IMR-90 (cell line): ENCODE measurements around the gene MX1. TPM values are rescaled to one million over a fixed set of nuclear protein-coding genes. Genes with fewer than 3 reads are reported as not detected.

ENCODE experiments used
- ATAC-seq: fragments of 200-7000 bp; cut with Tn5 transposase; 2 replicates; pipeline ENCODE4 v1.9.1; 2020; ENCODE audit warnings: low read depth, mild to moderate bottlenecking, moderate library complexity
- BruUV-seq: library from RNA; stranded (reverse); fragments of 400-500 nt; replicated peaks from 2 replicates; lab custom pipeline; 2021; lab: Mats Ljungman, UMichigan
- CTCF ChIA-PET: fragments of 300-600 bp; formaldehyde crosslinking; extraction: SDS; loops from one replicate; lab custom pipeline; 2021; ENCODE audit warnings: antibody characterized with exemption; lab: Yijun Ruan, JAX
- POLR2A ChIA-PET: fragments of 300-600 bp; sonication (Branson Sonifier 250); formaldehyde crosslinking; loops from one replicate; lab custom pipeline; 2022; ENCODE audit warnings: antibody characterized with exemption; ENCODE audit not compliant: unreplicated experiment; lab: Charles Lee
- DNase-seq: peaks from one replicate; pipeline ENCODE4 v3.0.0; 2013
- H2AFZ ChIP-seq: replicated peaks from 2 replicates; pipeline ENCODE3; 2013; ENCODE audit warnings: low read length, mild to moderate bottlenecking; ENCODE audit not compliant: poor library complexity
- H2AK5ac ChIP-seq: 2 replicates; pipeline ENCODE4 v1.6.1; 2013; ENCODE audit warnings: low read depth, low read length, inconsistent platforms
- H2AK9ac ChIP-seq: replicated peaks from 2 replicates; pipeline ENCODE3; 2013; ENCODE audit warnings: mild to moderate bottlenecking, low read depth, low read length, moderate library complexity; ENCODE audit not compliant: poor library complexity
- H2BK120ac ChIP-seq: 2 replicates; pipeline ENCODE4 v1.6.1; 2013; ENCODE audit warnings: low read depth, low read length, inconsistent platforms
- H2BK15ac ChIP-seq: 3 replicates; pipeline ENCODE4 v1.6.1; 2013; ENCODE audit warnings: low read depth, low read length, inconsistent platforms
- H2BK20ac ChIP-seq: 2 replicates; pipeline ENCODE4 v1.6.1; 2013; ENCODE audit warnings: low read depth, mild to moderate bottlenecking, inconsistent platforms, low read length, moderate library complexity
- H2BK5ac ChIP-seq: 2 replicates; pipeline ENCODE4 v1.6.1; 2013; ENCODE audit warnings: mild to moderate bottlenecking, low read depth, low read length, inconsistent platforms; ENCODE audit not compliant: poor library complexity, severe bottlenecking
- H3K14ac ChIP-seq: replicated peaks from 2 replicates; pipeline ENCODE4 v1.6.1; 2013; ENCODE audit warnings: low read depth, low read length, inconsistent platforms
- H3K18ac ChIP-seq: 2 replicates; pipeline ENCODE4 v1.6.1; 2013; ENCODE audit warnings: low read depth, low read length, control low read depth
- H3K23ac ChIP-seq: 2 replicates; pipeline ENCODE4 v1.6.1; 2013; ENCODE audit warnings: low read depth, low read length, inconsistent platforms
- H3K27ac ChIP-seq: 2 replicates; pipeline ENCODE4 v1.5.1; 2013; ENCODE audit warnings: mild to moderate bottlenecking, control low read depth, low read length; ENCODE audit not compliant: insufficient read depth
- H3K27me3 ChIP-seq: 2 replicates; pipeline ENCODE4 v1.6.1; 2013; ENCODE audit warnings: low read length; ENCODE audit not compliant: control insufficient read depth, insufficient read depth
- H3K36me3 ChIP-seq: 2 replicates; pipeline ENCODE4 v1.6.1; 2013; ENCODE audit warnings: low read length, mixed read lengths; ENCODE audit not compliant: control insufficient read depth, insufficient read depth
- H3K4ac ChIP-seq: 2 replicates; pipeline ENCODE4 v1.6.1; 2013; ENCODE audit warnings: low read depth, low read length, inconsistent platforms
- H3K4me1 ChIP-seq: 2 replicates; pipeline ENCODE4 v1.6.1; 2013; ENCODE audit warnings: low read length, mixed read lengths; ENCODE audit not compliant: control insufficient read depth, insufficient read depth
- H3K4me2 ChIP-seq: 2 replicates; pipeline ENCODE4 v1.6.1; 2013; ENCODE audit warnings: low read depth, mild to moderate bottlenecking, control low read depth, low read length, moderate library complexity
- H3K4me3 ChIP-seq: 2 replicates; pipeline ENCODE4 v1.5.1; 2013; ENCODE audit warnings: low read depth, mild to moderate bottlenecking, control low read depth, low read length, moderate library complexity; ENCODE audit not compliant: insufficient read depth
- H3K56ac ChIP-seq: 2 replicates; pipeline ENCODE4 v1.6.1; 2013; ENCODE audit warnings: low read length, inconsistent platforms; ENCODE audit not compliant: insufficient read depth; ENCODE audit errors: extremely low read depth
- H3K79me1 ChIP-seq, 2 experiments: 2 replicates each; pipeline ENCODE4 v1.6.1; 2013; ENCODE audit warnings: low read length in 2 of 2, inconsistent platforms in 1 of 2, low read depth in 1 of 2
- H3K9ac ChIP-seq: 2 replicates; pipeline ENCODE4 v1.6.1; 2013; ENCODE audit warnings: low read depth, low read length, control low read depth
- H3K9me1 ChIP-seq: 2 replicates; pipeline ENCODE4 v1.6.1; 2013; ENCODE audit warnings: low read length, inconsistent platforms; ENCODE audit not compliant: insufficient read depth
- H3K9me3 ChIP-seq: 2 replicates; pipeline ENCODE4 v1.6.1; 2013; ENCODE audit warnings: low read length; ENCODE audit not compliant: control insufficient read depth, insufficient read depth
- H4K20me1 ChIP-seq: 2 replicates; pipeline ENCODE4 v1.6.1; 2013; ENCODE audit warnings: low read length, inconsistent platforms; ENCODE audit not compliant: insufficient read depth
- H4K5ac ChIP-seq: 2 replicates; pipeline ENCODE4 v1.6.1; 2013; ENCODE audit warnings: mild to moderate bottlenecking, low read depth, low read length, control low read depth
- H4K8ac ChIP-seq, 2 experiments: 2 replicates each; pipeline ENCODE4 v1.6.1; 2013; ENCODE audit warnings: low read depth in 2 of 2, low read length in 2 of 2, control low read depth in 1 of 2, inconsistent platforms in 1 of 2
- H4K91ac ChIP-seq: 2 replicates; pipeline ENCODE4 v1.6.1; 2013; ENCODE audit warnings: low read depth, low read length, inconsistent platforms; ENCODE audit not compliant: insufficient read depth
- CHD1 ChIP-seq: IDR thresholded peaks from 2 replicates; pipeline ENCODE4 v1.6.1; 2012; ENCODE audit warnings: low read depth, low read length, improper control_type of control experiment
- RAD21 ChIP-seq: IDR thresholded peaks from 2 replicates; pipeline ENCODE4 v1.6.1; 2012; ENCODE audit warnings: low read length, improper control_type of control experiment
- WGBS, 2 experiments: methylation state at CpG; one replicate each; pipeline versions ENCODE4 v1.1.5 to v1.1.7; 2013; ENCODE audit warnings: missing lambda C conversion rate in 2 of 2; ENCODE audit not compliant: insufficient read length in 1 of 2; ENCODE audit errors: extremely low coverage in 2 of 2; 5-methylcytosine and 5-hydroxymethylcytosine counted together
- dilution Hi-C: fragments of 300-500 bp; cut with HindIII; formaldehyde crosslinking; loops from one replicate; pipeline ENCODE4 v1.14.3; 2018; ENCODE audit warnings: low sequenced_read_pairs; ENCODE audit not compliant: unreplicated experiment
- in situ Hi-C: fragments of 300-500 bp; cut with MboI; formaldehyde crosslinking; loops from 3 replicates; pipeline ENCODE4 v1.14.3; 2019; ENCODE audit warnings: low sequenced_read_pairs, inconsistent platforms, mixed read lengths
- intact Hi-C: fragments of 100-400 bp; cut with micrococcal nuclease; formaldehyde crosslinking; loops from 2 replicates; pipeline ENCODE4 v1.10.0; 2022
- polyA plus RNA-seq, 3 experiments: library from polyadenylated mRNA; depleted of rRNA; stranded (reverse); fragments of >200 nt; gene quantifications; 2 replicates each; pipeline ENCODE4 v1.2.3, GENCODE V29; 2012; ENCODE audit warnings: low replicate concordance in 1 of 3
- total RNA-seq: library from RNA; depleted of rRNA; stranded (reverse); fragments of >200 nt; gene quantifications from 2 replicates; pipeline ENCODE4 v1.2.3, GENCODE V29; 2012

Gene MX1
- total and polyA plus RNA-seq, 2 of the 4 experiments (the other 2 are of a cell fraction), result 1.0 to 2.5 TPM

GRCh38 chr21:41429925-41430491 is 4.0 kb downstream of the MX1 start:
- no peak overlapping the region for H3K18ac ChIP-seq
- WGBS, 2 experiments, result no CpG with 5 or more reads among the region's 9 CpGs
- no peaks in the 10 kb centered on the region; the same call in 1 of the 2 replicates for H3K4me1 ChIP-seq
- H4K91ac ChIP-seq, result no peak overlapping the region
- H2AK9ac ChIP-seq, result no peak overlapping the region
- H3K4me2 ChIP-seq, result no peak overlapping the region
- H3K9me1 ChIP-seq, result no peaks in the 10 kb centered on the region
- H2BK5ac ChIP-seq, result no peak overlapping the region
- H2BK120ac ChIP-seq, result no peak overlapping the region
- ChIA-PET CTCF (no interaction called here), POLR2A (no interaction called here)
- DNase-seq (no peak), ATAC-seq (no peak)
- TF ChIP-seq RAD21 (no peak), CHD1 (no peak)
- H2AK5ac ChIP-seq, result no peak overlapping the region
- BruUV-seq, result no TSS peak
- H2AFZ ChIP-seq, result no peak overlapping the region
- intact Hi-C loops, result no loop called here
- H4K8ac ChIP-seq, result no peak overlapping the region
- in situ Hi-C loops, result no loop called here
- no peak overlapping the region for H3K27ac ChIP-seq
- dilution Hi-C loops, result no loop called here
- no peaks in the 10 kb centered on the region for H4K20me1 ChIP-seq
- no peak overlapping the region for H3K56ac ChIP-seq
- H2BK20ac ChIP-seq, result no peak overlapping the region
- H3K23ac ChIP-seq, result no peak overlapping the region
- no peak overlapping the region for H3K9ac ChIP-seq
- no peaks in the 10 kb centered on the region for H3K79me1 ChIP-seq
- H3K9me3 ChIP-seq, result no peaks in the 10 kb centered on the region
- H3K27me3 ChIP-seq, result peaks cover 21% of the 10 kb centered on the region
- no peak overlapping the region for H3K4me3 ChIP-seq
- no peak overlapping the region for H4K5ac ChIP-seq
- no peak overlapping the region for H3K4ac ChIP-seq
- no peak overlapping the region for H3K14ac ChIP-seq
- no peak overlapping the region for H2BK15ac ChIP-seq
- H3K36me3 ChIP-seq, result no peaks in the 10 kb centered on the region
